K562 (cell line): ENCODE measurements around the gene CRACR2B. TPM values are rescaled to one million over a fixed set of nuclear protein-coding genes. Genes with fewer than 3 reads are reported as not detected.

ENCODE experiments used
- ATF6 ChIP-seq: sonication (generic); formaldehyde crosslinking; IDR thresholded peaks from 2 replicates; pipeline ENCODE4 v1.4.0; 2020; ENCODE audit warnings: mild to moderate bottlenecking, missing genetic modification reagents
- ETV1 ChIP-seq: fragments of 450-650 bp; conservative IDR thresholded peaks from 2 replicates; pipeline ENCODE4 v1.6.1; 2016; ENCODE audit warnings: missing genetic modification characterization, control low read depth, low read depth, missing compliant biosample characterization
- GTF2B ChIP-seq: IDR thresholded peaks from 2 replicates; pipeline ENCODE4 v1.6.1; 2011; ENCODE audit not compliant: insufficient read length; ENCODE audit errors: extremely low read depth
- KDM2B ChIP-seq: fragments of 250-450 bp; sonication (Bioruptor Pico); IDR thresholded peaks from 2 replicates; pipeline ENCODE4 v1.8.0; 2021; ENCODE audit warnings: mild to moderate bottlenecking, moderate library complexity
- KLF6 ChIP-seq: fragments of 250-450 bp; sonication (Bioruptor Pico); IDR thresholded peaks from 2 replicates; pipeline ENCODE4 v1.4.0; 2020; ENCODE audit warnings: mild to moderate bottlenecking, moderate library complexity, borderline replicate concordance
- MED1 ChIP-seq: sonication (generic); formaldehyde crosslinking; IDR thresholded peaks from 2 replicates; pipeline ENCODE4 v1.8.1; 2023; ENCODE audit warnings: missing genetic modification reagents, borderline replicate concordance
- NR3C1 ChIP-seq: sonication (generic); formaldehyde crosslinking; IDR thresholded peaks from 2 replicates; pipeline ENCODE4 v1.8.1; 2022; ENCODE audit warnings: missing genetic modification reagents
- RCOR1 ChIP-seq, 2 experiments: IDR thresholded peaks; 2 replicates each; pipeline ENCODE4 v1.6.1; 2012; ENCODE audit warnings: low read depth in 2 of 2, low read length in 2 of 2, borderline replicate concordance in 1 of 2, improper control_type of control experiment in 1 of 2
- TCF3 ChIP-seq: sonication (generic); formaldehyde crosslinking; IDR thresholded peaks from 2 replicates; pipeline ENCODE4 v1.4.0; 2020; ENCODE audit warnings: mild to moderate bottlenecking, missing genetic modification reagents
- ZBTB11 ChIP-seq, 3 experiments: fragments of 200-800 bp in 1 of 3; fragments of 250-450 bp in 1 of 3; fragments of 450-650 bp in 1 of 3; sonication (Bioruptor Pico) in 1 of 3; sonication (Bioruptor generic) in 1 of 3; formaldehyde crosslinking in 1 of 3; IDR thresholded peaks; 2 replicates each; pipeline versions ENCODE4 v1.6.1 to v1.8.0; 2016 to 2022; ENCODE audit warnings: mild to moderate bottlenecking in 2 of 3, missing genetic modification characterization in 2 of 3, missing compliant biosample characterization in 1 of 3, moderate library complexity in 1 of 3
- ZNF407 ChIP-seq: fragments of 450-650 bp; IDR thresholded peaks from 2 replicates; pipeline ENCODE4 v1.6.1; 2016; ENCODE audit warnings: low read depth
- polyA plus RNA-seq, 8 experiments: library from polyadenylated mRNA; depleted of rRNA in 4 of 8; stranded (reverse) in 5 of 8; unstranded in 3 of 8; fragments of >200 nt; fragmentation: Nextera tagmentation in 2 of 8; fragmentation: Illumina TruSeq in 1 of 8; extraction: Ambion mirVana in 2 of 8; extraction: Trizol in 1 of 8; gene quantifications; 2 replicates each; pipeline versions ENCODE4 v1.2.1 to v1.2.3, GENCODE V29; 2011 to 2014; ENCODE audit warnings: inconsistent platforms in 1 of 8, missing spikeins in 1 of 8
- total RNA-seq, 7 experiments: library from RNA; depleted of rRNA in 6 of 7; stranded (reverse); fragments of >200 nt in 6 of 7; fragmentation: Illumina TruSeq in 2 of 7; extraction: Trizol in 2 of 7; gene quantifications; 2 replicates each; pipeline versions ENCODE4 v1.2.1 to v1.2.3, GENCODE V29; 2011 to 2021; ENCODE audit warnings: low replicate concordance in 1 of 7

The CRACR2B gene
- total and polyA plus RNA-seq, 9 of the 15 experiments (the other 6 are each of a cell fraction or from before 2014, with no cell fraction given): 0.10 to 51.0 (median 6.0) TPM

GRCh38 chr11:796565-797295, 31.0 kb upstream of the CRACR2B start (continued):
- TF ChIP-seq NR3C1 (CRISPR knock-in tag) (no peak), KLF6 (no peak), MED1 (CRISPR knock-in tag) (no peak), TCF3 (no peak), RCOR1 (IDR thresholded peaks at IDR 0.05; ENCODE audit: borderline replicate concordance in 1 of 2, low read depth in 2 of 2, low read length in 2 of 2) (no peak), ATF6 (CRISPR knock-in tag) (no peak), GTF2B (no peak), ZNF407 (no peak), ETV1 (no peak), ZBTB11 (CRISPR knock-in tag; IDR thresholded peaks at IDR 0.05) (no peak), KDM2B (CRISPR knock-in tag) (no peak)
